ENCODE data around the gene TBK1. TPM values are rescaled to one million over a fixed set of nuclear protein-coding genes. Genes with fewer than 3 reads are reported as not detected.
"Not testable (repeated sequence)": the region's sequence is repeated elsewhere in the genome, so short reads cannot be mapped to it uniquely, and the experiment has no call there.

TBK1 gene
- total RNA-seq, 8 experiments from 2014 or later: 11.7 to 36.4 (median 17.4) TPM

DNA sequence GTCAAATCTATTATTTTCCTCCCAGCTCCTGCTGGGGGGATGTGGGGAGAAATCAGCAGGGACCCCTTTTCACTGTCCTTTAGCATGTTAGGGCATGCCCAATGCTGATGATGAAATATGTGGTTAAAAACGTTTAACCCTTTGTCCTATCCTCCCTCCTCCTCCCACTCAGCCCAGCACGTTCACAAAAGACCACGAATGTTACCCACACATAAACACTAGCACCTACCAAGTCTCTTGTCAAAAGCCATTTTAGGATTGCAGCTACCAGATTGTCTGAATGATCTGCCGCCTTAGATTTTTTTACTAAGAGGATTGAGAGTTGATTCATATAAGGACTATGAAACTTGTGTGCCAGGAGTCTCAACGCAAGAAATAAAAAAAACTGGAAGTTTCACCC lies 70.4 kb downstream of the TBK1 start:
- WGBS, 10 experiments: 0 to 40% (median 21%) methylated on average over 1 to 5 of the region's 5 CpGs; no CpG with 5 or more reads in 2 of the 10 experiments

DNA sequence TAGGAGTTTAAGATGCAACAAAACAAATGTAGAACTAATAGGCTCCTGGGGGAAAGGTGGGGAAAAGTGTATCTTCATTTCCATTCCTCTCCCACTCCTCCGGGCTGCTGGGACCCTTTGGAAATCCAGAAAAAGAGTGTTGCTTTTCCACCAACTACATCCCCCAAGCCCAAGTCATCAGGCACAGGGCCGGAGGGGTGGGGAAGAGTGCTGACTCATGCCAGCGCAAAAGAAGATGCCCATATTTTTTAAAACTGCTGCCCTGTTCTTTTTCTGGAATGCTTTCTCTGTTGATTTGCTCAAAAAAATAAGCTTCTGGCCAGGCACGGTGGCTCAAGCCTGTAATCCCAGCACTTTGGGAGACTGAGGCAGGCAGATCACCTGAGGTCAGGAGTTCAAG lies 70.9 kb downstream of the TBK1 start:
- H3K27ac ChIP-seq: no peak overlapping the region
- peaks cover 13% of the 10 kb centered on the region in 2 donors for H3K4me1 ChIP-seq (replicated peaks in 1 of 2)
- 17 to 90% (median 60%) methylated on average over 1 to 2 of the region's 4 CpGs; no CpG with 5 or more reads in 3 of the 10 experiments for WGBS, 10 experiments
- ATAC-seq (replicated peaks in 6 of 8): peak in 2 of 8 experiments; percentile 36 to 52
- no peak overlapping the region for H3K4me3 ChIP-seq
- in situ Hi-C loops (cut with MboI; ENCODE audit: low pct_unique_long_range_greater_than_20kb in 2 of 9, low sequenced_read_pairs in 9 of 9, unreplicated experiment in 9 of 9): no loop called here

More for the DNA sequence above, 70.4 kb downstream of the TBK1 start:
- in situ Hi-C loops (cut with MboI; ENCODE audit: low pct_unique_long_range_greater_than_20kb in 2 of 9, low sequenced_read_pairs in 9 of 9, unreplicated experiment in 9 of 9): no loop called here
- peak in 3 of 8 experiments; percentile 50 to 80 (median 52) for ATAC-seq (replicated peaks in 6 of 8)
- no peak overlapping the region for H3K4me3 ChIP-seq
- peak overlapping the region in 1 of 2 donors; percentile 25 for H3K27ac ChIP-seq
- H3K4me1 ChIP-seq (replicated peaks in 1 of 2): peaks cover 13% of the 10 kb centered on the region in 2 donors

- WGBS, 10 experiments: 63 to 100% (median 96%) methylated on average over 1 to 7 of the region's 11 CpGs; no CpG with 5 or more reads in 2 of the 10 experiments
- in situ Hi-C loops (cut with MboI; ENCODE audit: low pct_unique_long_range_greater_than_20kb in 2 of 9, low sequenced_read_pairs in 9 of 9, unreplicated experiment in 9 of 9); ATAC-seq (replicated peaks in 6 of 8); H3K4me3 ChIP-seq; H3K27ac ChIP-seq: not testable (repeated sequence)
- peaks cover 13% of the 10 kb centered on the region in 2 donors for H3K4me1 ChIP-seq (replicated peaks in 1 of 2)
Measured at GRCh38 chr12:64523565-64524444, 71.9 kb downstream of the TBK1 start.

DNA sequence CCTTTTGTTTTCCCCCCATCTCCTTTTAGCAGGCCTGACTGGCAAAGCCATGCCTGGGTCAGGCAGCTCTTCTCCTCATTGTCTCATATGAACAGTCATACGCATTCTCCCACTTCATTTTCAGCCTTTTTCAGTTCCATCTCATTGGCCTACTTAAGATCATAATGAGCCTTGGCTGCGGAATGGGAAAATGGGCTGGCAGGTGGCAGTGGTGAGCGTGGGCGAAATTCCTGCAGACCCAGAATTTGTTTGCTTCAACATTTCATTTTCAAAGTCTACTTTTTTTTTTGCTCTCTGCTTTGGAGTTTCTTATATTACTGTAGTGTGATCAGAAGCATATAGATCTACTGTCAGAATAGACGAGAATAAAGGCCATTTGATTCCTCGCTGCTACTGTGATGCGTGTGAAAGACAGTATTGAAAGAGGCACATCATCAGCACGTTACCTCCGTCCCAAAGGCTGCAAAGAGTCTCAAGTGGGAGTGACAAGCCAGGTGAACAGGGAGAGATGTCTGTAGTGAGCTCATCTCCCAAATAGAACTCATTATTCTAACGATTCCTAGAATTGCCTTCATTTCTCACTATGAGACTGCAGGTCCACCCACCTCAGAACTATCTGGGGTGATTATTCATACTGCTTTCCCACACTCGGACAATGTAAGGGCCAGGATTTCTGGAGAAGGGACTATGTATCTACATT lies 73.7 kb downstream of the TBK1 start:
- 84 to 100% (median 95%) methylated on average over 1 to 10 of the region's 11 CpGs for WGBS, 10 experiments
- no peak overlapping the region for H3K27ac ChIP-seq
- peaks cover 13% of the 10 kb centered on the region in 2 donors for H3K4me1 ChIP-seq (replicated peaks in 1 of 2)
- H3K4me3 ChIP-seq: no peak overlapping the region
- no peak for ATAC-seq (replicated peaks in 6 of 8)
- in situ Hi-C loops (cut with MboI; ENCODE audit: low pct_unique_long_range_greater_than_20kb in 2 of 9, low sequenced_read_pairs in 9 of 9, unreplicated experiment in 9 of 9): loop anchor here in 2 of 9 experiments (25.0 kb wide), 2 partner anchors 162 to 187 kb away; no protein-coding TSS in a partner anchor

DNA sequence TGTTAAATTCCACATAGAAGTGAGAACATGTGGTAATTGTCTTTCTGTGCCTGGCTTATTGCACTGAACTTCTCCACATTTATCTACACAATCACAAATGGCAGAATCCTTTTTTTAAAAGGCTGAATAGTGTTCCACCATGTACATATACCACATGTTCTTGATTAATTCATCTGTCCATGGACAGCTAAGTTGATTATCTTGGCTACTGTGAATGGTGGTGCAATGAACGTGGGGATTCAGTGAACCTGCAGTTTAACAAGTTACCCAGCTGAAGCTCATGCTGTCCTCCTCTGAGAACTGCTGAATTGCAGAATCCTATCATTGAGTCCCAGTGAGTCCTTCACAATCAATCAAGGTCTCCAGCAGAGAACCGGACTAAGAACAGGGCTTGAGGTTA lies 74.9 kb downstream of the TBK1 start:
- H3K4me1 ChIP-seq (replicated peaks in 1 of 2): peaks cover 10 to 13% of the 10 kb centered on the region in 2 donors
- H3K27ac ChIP-seq: no peak overlapping the region
- in situ Hi-C loops (cut with MboI; ENCODE audit: low pct_unique_long_range_greater_than_20kb in 2 of 9, low sequenced_read_pairs in 9 of 9, unreplicated experiment in 9 of 9): loop anchor here in 2 of 9 experiments (25.0 kb wide), 2 partner anchors 160 to 185 kb away; no protein-coding TSS in a partner anchor
- WGBS, 10 experiments: 14 to 58% (median 32%) methylated on average over 1 to 2 of the region's 2 CpGs; no CpG with 5 or more reads in 5 of the 10 experiments
- ATAC-seq (replicated peaks in 6 of 8): no peak
- H3K4me3 ChIP-seq: no peak overlapping the region

- ATAC-seq (replicated peaks in 6 of 8): no peak
- WGBS, 10 experiments: 40 to 90% (median 72%) methylated on average over 1 to 7 of the region's 8 CpGs; no CpG with 5 or more reads in 5 of the 10 experiments
- no peak overlapping the region for H3K4me3 ChIP-seq
- H3K27ac ChIP-seq: no peak overlapping the region
- peaks cover 3 to 5% of the 10 kb centered on the region in 2 donors for H3K4me1 ChIP-seq (replicated peaks in 1 of 2)
- in situ Hi-C loops (cut with MboI; ENCODE audit: low pct_unique_long_range_greater_than_20kb in 2 of 9, low sequenced_read_pairs in 9 of 9, unreplicated experiment in 9 of 9): loop anchor here in 2 of 9 experiments (25.0 kb wide), 2 partner anchors 159 to 184 kb away; no protein-coding TSS in a partner anchor
Measured at GRCh38 chr12:64528616-64529015, 76.7 kb downstream of the TBK1 start.

GRCh38 chr12:64530566-64530965 lies 78.6 kb downstream of the TBK1 start:
- Histone ChIP-seq H3K4me3 (no peak overlapping the region), H3K4me1 (replicated peaks in 1 of 2) (peaks cover 3 to 5% of the 10 kb centered on the region in 2 donors), H3K27ac (no peak overlapping the region)
- in situ Hi-C loops (cut with MboI; ENCODE audit: low pct_unique_long_range_greater_than_20kb in 2 of 9, low sequenced_read_pairs in 9 of 9, unreplicated experiment in 9 of 9): loop anchor here in 2 of 9 experiments (25.0 kb wide), 2 partner anchors 157 to 182 kb away; no protein-coding TSS in a partner anchor
- no peak for ATAC-seq (replicated peaks in 6 of 8)
- WGBS, 10 experiments: 50 to 100% (median 84%) methylated on average over 1 to 2 of the region's 2 CpGs; no CpG with 5 or more reads in 4 of the 10 experiments

GRCh38 chr12:64531665-64532334 lies 79.9 kb downstream of the TBK1 start:
- H3K27ac ChIP-seq: no peak overlapping the region
- ATAC-seq (replicated peaks in 6 of 8): peak in 1 of 8 experiments; percentile 24
- H3K4me1 ChIP-seq (replicated peaks in 1 of 2): peaks cover 3 to 5% of the 10 kb centered on the region in 2 donors
- WGBS, 10 experiments: 27 to 79% (median 60%) methylated on average over 2 to 8 of the region's 10 CpGs; no CpG with 5 or more reads in 2 of the 10 experiments
- H3K4me3 ChIP-seq: no peak overlapping the region
- in situ Hi-C loops (cut with MboI; ENCODE audit: low pct_unique_long_range_greater_than_20kb in 2 of 9, low sequenced_read_pairs in 9 of 9, unreplicated experiment in 9 of 9): loop anchor here in 2 of 9 experiments (25.0 kb wide), 2 partner anchors 156 to 181 kb away; no protein-coding TSS in a partner anchor

GRCh38 chr12:64532734-64533351 lies 80.9 kb downstream of the TBK1 start:
- WGBS, 10 experiments: 79 to 94% (median 90%) methylated on average over 1 to 7 of the region's 11 CpGs; no CpG with 5 or more reads in 4 of the 10 experiments
- Histone ChIP-seq H3K4me3 (no peak overlapping the region), H3K4me1 (replicated peaks in 1 of 2) (peaks cover 3 to 5% of the 10 kb centered on the region in 2 donors), H3K27ac (no peak overlapping the region)
- ATAC-seq (replicated peaks in 6 of 8): no peak
- in situ Hi-C loops (cut with MboI; ENCODE audit: low pct_unique_long_range_greater_than_20kb in 2 of 9, low sequenced_read_pairs in 9 of 9, unreplicated experiment in 9 of 9): loop anchor here in 2 of 9 experiments (25.0 kb wide), 2 partner anchors 154 to 179 kb away; no protein-coding TSS in a partner anchor

GRCh38 chr12:64534672-64535199 lies 82.8 kb downstream of the TBK1 start:
- no peak overlapping the region for H3K4me3 ChIP-seq
- H3K4me1 ChIP-seq (replicated peaks in 1 of 2): peaks cover 3 to 5% of the 10 kb centered on the region in 2 donors
- in situ Hi-C loops (cut with MboI; ENCODE audit: low pct_unique_long_range_greater_than_20kb in 2 of 9, low sequenced_read_pairs in 9 of 9, unreplicated experiment in 9 of 9): loop anchor here in 2 of 9 experiments (25.0 kb wide), 2 partner anchors 153 to 178 kb away; no protein-coding TSS in a partner anchor
- WGBS, 10 experiments: 50 to 100% (median 79%) methylated on average over 1 to 6 of the region's 6 CpGs; no CpG with 5 or more reads in 1 of the 10 experiments
- H3K27ac ChIP-seq: no peak overlapping the region
- ATAC-seq (replicated peaks in 6 of 8): no peak

- Histone ChIP-seq H3K4me1 (replicated peaks in 1 of 2) (peaks cover 0 to 2% of the 10 kb centered on the region in 2 donors), H3K4me3 (no peak overlapping the region), H3K27ac (no peak overlapping the region)
- WGBS, 10 experiments: 20 to 100% (median 81%) methylated on average over 1 to 4 of the region's 4 CpGs; no CpG with 5 or more reads in 2 of the 10 experiments
- in situ Hi-C loops (cut with MboI; ENCODE audit: low pct_unique_long_range_greater_than_20kb in 2 of 9, low sequenced_read_pairs in 9 of 9, unreplicated experiment in 9 of 9): loop anchor here in 2 of 9 experiments (25.0 kb wide), 2 partner anchors 149 to 174 kb away; no protein-coding TSS in a partner anchor
- no peak for ATAC-seq (replicated peaks in 6 of 8)
Measured at GRCh38 chr12:64538121-64538520, 86.2 kb downstream of the TBK1 start.

All from motor neuron (in vitro differentiated cells).